IPS DF 4.7 (cell line): ENCODE data around the gene RADIL.
"Not testable (repeated sequence)": the region's sequence is repeated elsewhere in the genome, so short reads cannot be mapped to it uniquely, and the experiment has no call there.

Source experiments
- DNase-seq: peaks from one replicate; pipeline ENCODE4 v3.0.0-alpha.2; 2013; ENCODE audit warnings: low spot score; ENCODE audit errors: extremely low read depth

RADIL gene

DNA sequence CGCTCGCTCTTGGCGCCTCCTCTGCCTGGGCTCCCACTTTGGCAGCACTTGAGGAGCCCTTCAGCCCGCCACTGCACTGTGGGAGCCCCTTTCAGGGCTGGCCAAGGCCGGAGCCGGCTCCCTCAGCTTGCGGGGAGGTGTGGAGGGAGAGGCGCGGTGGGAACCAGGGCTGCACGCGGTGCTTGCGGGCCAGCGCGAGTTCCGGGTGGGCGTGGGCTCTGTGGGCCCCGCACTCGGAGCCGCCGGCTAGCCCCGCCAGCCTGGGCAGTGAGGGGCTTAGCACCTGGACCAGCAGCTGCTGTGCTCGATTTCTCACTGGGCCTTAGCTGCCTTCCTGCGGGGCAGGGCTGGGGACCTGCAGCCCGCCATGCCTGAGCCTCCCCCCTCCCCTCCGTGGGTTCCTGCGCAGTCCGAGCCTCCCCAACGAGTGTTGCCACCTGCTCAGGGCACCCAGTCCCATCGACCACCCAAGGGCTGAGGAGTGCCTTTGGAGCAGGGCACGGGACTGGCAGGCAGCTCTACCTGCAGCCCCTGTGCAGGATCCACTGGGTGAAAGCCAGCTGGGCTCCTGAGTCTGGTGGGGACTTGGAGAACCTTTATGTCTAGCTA is 90.0 kb downstream of the RADIL start:
- not testable (repeated sequence) for DNase-seq

DNA sequence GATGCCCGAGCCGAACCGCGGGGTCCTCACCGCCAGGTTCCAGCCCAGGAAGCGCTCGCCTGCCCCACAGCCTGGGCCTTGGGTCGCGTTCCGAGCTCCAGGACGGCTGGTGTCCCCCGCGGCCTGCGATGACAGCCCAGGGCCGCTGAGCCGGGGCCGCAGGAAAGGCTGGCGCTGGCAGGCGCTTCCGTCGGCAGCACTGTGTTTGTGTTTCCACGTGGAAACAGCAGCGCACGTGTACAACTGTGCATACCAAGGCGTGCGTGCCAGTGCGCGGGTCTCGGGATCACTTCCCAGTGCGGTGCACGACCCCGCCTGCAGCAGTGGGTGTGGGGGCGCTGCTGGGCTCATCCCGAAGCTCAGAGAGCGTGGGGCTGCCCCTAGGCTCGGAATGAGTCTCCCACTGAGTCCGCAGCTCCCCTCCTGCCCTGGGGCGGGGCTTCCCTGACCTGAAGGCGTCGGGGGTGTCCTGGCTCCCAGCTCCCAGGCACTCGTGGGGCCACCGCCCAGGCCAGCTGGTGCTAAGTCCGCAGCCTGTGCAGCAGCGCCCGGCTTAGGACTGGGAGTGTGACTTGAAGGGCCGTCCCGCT is 90.9 kb downstream of the RADIL start:
- no peak for DNase-seq

DNA sequence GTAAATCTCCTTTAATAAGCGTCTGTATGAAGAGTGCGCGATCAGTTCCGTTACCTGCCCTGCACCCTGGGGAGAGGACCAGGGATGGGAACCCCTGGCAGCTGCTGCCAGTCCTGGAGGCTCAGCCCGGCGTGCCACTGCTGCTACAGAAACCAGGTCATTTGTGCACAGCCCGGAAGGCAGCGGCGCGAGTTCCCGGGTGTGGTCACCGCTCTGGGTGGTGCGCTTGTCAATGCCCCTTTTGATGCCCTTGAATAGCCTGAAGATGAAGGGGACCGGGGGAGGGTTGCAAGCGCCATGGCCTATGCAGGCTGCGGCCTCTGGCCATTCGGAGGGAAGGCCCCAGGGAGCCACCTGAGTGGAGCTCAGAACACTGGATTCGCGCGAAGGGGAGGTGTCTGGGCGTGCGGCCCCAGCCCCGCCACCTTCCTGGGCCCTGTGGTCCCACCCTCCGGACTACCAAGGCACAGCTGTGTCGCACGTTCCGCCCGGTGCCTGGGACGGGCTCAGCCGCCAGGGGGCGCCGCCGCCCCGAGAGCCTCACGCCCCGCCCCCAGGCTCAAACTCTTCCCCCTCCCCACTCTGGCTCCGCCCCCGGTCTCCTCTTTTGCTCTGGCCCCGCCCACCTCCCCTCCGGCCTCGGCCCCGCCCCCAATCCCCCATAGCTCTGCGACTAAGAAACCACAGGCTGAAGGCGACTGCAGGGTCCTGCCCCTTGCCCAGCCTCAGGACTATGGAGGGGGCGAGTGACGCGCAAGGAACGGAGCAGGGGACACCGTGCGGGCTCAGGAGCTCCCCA is 91.6 kb downstream of the RADIL start:
- peak; percentile 38 for DNase-seq

DNA sequence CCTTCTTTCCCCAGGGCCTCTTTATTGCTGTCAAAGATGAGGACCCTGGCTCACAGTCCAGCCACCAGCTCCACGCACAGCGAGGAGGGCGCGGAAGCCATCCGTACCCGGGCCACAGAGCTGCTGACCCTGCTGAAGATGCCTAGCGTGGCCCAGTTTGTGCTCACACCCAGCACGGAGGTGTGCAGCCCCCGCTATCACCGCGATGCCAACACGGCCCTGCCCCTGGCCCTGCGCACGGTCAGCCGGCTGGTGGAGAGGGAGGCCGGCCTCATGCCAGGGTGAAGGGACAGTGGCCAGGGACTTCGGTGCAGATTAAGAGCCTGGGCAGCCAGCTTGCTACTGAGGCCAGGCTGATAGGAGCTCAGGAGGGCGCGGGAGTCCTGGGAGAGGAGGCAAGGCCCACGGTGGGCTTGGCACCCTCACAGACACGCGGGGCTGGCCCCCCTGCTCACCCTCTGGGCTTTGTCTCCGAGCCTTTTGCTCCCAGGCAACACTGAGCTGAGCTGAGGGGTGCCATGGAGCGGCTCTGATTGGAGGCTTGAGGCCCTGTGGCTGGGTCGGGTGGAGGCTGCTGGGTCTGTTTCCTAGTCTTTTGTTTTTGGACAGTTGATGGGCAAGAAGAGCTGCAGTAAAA is 92.3 kb downstream of the RADIL start:
- DNase-seq, result no peak

DNA sequence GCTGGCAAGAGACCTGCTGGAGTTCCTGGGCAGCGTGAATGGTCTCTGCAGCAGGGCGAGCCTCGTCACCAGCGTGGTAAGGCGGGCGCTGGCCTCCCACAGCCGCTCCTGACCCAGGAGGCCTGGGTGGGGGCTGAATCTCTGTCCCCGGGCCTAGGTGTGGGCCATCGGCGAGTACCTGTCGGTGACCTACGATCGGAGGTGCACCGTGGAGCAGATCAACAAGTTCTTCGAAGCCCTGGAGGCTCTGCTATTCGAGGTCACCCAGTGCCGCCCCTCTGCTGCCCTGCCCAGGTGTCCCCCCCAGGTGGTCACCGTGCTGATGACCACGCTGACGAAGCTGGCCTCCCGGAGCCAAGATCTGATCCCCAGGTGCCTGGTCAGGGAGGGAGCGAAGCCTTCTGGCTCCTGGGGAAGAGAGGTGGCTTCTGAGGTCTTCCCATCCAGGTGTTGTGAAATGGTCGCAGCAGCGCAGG is 93.0 kb downstream of the RADIL start:
- no peak for DNase-seq

DNA sequence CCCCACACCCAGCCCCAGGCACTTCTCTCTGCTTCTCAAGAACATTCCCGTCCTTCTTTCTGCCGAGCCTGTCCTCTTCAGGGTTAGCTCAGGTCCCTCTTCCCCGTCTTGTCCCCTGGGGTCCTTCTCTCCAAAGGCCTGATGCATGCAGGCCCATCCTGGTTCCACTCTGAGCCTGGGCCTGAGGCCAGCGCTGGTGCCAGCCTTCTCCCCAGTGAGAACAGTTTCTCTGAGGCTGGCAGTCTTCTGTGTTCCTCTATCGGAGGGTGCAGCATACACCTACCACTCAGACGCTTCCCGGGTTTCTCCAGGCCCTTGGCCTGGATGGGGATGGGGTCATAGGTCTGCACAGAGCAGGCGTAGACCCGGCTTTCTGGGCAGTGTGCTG is 93.4 kb downstream of the RADIL start:
- no peak for DNase-seq

DNA sequence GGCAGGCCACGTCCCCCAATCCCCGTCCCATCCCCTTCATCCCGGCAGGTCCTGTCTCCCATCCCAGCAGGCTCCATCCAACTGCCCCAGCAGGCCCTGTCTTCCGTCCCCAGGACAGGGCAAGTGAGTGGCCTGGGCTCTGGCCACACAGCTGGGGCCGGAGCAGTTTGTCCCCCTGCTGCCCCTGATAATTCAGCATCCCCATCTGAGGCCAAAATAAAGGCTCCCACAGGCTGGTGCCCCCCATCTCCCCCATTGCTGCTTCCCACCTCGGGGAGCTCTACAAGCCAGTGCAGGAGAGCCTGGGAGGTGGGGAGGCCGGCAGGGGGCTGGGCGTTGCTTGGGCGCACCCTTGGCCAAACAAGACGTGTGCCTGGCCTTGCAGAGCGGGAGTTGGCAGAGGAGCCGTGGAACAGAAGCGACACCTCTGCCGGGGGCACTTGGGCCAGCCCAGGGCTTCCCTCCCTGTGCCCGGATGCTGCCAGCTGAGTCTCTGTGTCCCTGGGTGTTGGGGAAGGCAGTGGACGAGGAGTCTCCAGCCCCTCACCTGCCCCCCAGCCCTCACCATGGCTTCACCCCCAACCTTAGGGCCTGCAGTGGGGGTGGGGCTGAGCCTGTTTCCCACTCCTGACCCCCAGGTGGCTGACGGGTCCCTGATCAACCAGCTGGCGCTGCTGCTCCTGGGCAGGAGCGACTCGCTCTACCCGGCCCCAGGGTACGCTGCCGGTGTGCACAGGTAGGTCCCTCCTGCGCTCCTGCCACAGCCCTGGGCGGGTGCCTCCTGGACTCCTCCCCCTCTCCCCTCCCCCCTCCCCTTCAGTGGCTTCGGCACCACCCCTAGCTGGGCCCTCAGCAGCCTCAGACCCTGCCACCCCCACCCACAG is 94.1 kb downstream of the RADIL start:
- no peak for DNase-seq

DNA sequence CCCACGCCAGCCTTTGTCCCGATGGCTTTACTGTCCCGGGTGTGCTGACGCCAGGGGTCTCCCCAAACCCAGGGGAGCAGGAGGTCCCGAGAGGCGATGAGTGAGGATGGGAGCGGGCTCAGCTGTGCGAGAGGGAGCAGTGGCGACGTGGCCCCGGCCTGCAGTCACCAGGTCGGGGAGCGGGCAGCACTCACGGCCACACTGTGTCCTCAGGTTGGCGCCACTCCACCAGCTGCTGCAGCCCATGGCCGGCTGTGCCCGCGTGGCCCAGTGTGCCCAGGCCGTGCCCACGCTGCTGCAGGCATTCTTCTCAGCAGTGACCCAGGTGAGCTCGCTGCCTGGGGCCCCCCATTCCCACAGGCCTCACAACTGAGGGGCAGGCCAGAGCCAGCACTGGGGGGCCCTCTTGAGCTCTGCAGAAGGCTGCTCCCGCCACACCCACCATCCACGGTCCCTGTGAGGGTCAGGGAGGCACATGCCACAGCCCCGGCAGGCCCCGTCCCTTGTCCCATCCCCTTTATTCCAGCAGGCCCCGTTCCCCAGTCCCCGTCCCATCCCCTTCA is 94.8 kb downstream of the RADIL start:
- DNase-seq, result no peak

DNA sequence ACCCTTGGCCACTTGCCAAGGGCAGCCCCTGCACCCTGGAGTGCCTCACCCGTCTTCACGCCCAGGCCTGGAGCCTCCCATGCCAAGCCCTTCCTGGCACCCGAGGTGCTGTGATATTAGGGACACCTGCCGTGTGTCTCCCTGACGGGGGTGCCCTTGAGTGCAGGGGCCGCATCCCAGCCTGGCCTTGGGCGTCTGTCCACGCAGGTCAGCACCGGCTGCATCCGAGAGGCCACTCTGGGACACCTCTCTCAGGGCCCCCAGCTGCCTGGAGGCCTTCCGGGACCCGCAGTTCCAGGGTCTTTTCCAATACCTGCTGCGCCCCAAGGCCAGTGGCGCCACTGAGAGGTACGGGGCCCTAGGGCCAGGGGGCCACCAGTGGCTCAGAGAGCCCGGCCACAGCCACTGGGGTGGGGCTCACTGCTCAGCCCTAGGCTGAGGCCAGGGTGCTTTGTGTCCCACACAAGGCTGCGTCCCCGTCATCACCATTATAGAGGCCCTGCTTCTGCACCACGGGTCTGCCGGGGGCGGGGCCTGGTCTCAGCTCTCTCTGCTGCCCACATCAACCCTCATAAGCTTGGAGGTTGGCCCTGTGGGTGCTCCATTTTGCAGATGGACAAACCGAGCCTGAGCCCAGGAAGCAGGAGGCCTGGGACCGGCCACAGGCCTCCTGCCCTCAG is 95.4 kb downstream of the RADIL start:
- DNase-seq, result no peak

DNA sequence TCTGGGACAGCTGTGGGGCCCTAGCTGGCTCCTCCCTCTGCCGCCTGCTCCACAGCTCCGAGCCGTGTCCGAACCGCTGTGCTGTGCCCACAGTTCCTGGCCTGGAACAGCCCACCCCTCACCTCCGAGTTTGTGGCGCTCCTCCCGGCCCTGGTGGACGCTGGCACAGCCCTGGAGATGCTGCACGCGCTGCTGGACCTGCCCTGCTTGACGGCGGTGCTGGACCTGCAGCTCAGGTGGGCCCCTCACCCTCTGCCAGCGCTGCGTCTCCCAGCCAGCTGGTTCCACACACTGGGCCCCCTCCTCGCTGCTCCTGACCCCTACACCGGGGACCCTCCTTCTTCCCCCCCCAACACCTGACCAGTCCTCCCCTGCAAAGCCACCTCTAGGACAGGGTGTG is 96.0 kb downstream of the RADIL start:
- DNase-seq, result no peak

DNA sequence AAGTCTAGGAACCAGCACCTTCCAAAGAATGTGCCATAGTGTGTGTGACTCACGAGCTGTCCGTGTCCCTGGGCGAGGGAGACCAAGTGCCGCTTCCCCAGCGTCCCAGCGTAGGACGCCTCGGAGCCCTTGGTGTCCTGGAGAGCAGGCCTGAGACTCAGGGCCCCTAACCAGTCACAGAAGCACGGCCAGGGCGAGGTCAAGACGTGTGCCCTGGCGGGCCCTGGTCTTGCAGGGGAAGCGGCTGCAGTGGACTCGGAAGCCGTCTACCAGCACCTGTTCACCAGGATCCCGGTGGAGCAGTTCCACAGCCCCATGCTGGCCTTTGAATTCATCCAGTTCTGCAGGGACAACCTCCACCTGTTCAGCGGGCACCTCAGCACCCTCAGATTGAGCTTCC is 97.5 kb downstream of the RADIL start:
- DNase-seq, result no peak

DNA sequence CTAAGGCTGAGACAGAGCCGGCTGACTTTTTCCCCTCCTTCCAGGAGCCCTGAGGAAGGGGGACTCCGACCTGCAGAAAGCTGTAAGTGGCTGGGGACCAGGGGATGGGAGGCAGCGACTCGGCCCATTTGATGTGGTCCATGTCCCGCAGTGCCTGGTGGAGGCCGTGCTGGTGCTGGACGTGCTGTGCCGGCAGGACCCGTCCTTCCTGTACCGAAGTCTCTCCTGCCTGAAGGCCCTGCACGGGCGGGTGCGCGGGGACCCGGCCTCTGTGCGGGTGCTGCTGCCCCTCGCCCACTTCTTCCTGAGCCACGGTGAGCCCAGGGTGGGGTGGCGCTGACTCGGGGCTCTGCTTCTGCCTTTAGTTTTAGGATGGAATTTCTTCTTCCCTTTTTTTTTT is 98.1 kb downstream of the RADIL start:
- DNase-seq, result no peak

DNA sequence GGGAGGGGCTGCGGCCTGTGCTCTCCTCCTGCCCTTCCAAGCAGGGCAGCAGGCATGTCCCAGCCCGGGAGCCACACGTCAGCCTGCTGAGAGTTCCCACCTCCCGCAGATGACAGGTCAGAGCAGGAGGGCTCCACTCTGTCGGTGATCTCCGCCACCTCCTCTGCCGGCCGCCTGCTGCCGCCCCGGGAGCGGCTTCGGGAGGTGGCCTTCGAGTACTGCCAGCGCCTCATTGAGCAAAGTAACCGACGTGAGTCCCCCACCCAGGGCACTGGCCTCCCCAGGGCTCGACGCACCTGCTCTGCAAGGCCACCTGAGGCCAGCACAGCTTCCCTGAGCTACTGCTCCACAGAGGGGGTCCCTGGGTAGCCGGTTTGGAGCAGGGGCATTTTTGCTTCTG is 98.7 kb downstream of the RADIL start:
- DNase-seq, result no peak

DNA sequence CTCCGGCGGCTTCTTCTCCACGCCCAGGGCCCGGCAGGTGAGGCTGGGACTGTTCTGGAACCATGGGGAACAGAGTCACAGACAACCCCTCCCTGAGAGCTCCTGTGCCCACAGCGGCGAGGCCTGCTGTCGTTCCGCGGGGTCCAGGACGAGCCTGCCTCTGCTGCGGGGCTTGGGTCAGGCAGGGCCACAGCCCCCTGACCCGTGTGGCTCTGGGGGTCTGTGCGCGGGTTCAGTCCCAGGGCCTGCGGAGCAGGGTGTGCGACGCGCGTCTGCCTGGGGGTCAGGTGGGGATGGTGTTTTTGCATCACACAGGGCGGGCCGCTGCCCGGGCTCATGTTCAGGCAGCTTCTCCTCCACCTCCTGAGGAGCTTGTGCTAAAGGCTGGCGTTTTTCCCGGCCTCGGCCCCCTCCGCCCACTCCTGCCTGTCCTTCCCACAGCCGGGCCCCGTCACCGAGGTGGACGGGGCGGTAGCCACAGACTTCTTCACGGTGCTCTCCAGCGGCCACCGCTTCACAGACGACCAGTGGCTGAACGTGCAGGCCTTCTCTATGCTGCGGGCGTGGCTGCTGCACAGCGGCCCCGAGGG is 99.7 kb downstream of the RADIL start:
- no peak for DNase-seq

DNA sequence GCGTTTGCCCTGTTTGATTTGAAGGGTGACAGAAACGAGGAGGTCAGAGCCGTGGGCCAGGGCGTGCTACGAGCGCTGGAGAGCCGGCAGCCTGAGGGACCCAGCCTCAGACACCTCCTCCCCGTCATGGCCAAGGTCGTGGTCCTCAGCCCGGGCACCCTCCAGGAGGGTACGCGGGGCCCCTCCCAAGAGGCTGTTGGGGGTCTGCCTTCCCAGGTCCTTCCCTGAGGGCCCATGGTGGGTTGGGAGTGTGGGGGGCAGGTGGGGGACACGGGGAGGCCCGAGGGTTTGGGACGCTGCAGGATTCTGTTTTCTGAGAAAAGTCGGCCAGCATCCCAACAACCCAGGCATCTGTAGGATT is 100.2 kb downstream of the RADIL start:
- DNase-seq, result no peak

DNA sequence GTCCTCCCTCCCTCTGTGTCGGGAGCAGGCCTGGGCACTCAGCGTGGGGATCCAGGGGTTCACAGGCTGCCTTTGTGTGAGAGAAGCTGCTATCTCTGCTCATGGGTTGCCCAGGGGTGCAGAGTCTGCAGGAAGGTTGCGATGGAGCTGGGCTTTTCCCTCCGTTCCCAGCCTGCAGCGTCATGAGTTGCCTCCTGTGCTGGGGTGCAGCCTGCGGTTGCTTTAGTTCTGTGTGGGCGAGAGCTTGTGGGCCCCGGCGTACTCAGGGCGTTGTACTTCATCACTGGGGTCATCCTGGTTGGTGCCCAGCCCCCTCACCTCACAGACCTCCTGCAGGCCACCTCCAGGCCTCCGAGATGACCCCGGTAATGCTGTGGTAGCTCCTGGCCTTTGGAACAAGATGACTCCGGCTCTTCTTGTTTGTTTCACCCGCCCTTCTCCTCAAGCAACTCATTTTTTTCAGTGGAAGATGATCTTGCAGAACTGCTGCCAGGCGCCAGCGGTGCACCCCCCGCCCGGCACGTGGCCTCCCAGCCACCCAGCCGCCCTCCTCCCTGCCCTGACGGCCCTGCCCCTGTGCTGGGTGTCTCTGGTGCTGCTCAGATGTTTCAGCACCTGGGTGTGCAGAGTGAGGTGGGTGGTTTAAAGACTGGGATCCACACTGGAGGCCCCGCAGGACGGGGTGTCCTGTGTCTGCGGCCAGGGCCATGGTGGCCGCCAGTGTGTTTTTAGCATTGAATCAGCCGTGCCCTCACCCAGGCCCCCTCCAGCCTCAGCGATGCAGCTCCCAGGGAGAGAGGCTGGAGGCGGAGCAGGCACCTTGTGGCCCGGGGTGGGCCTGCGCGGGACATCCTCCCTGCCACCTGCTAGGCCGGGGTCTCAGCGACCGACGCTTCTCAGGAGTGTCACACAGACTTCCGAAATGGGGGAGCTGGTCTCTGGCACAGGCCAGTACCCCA is 100.9 kb downstream of the RADIL start:
- DNase-seq, result no peak

DNA sequence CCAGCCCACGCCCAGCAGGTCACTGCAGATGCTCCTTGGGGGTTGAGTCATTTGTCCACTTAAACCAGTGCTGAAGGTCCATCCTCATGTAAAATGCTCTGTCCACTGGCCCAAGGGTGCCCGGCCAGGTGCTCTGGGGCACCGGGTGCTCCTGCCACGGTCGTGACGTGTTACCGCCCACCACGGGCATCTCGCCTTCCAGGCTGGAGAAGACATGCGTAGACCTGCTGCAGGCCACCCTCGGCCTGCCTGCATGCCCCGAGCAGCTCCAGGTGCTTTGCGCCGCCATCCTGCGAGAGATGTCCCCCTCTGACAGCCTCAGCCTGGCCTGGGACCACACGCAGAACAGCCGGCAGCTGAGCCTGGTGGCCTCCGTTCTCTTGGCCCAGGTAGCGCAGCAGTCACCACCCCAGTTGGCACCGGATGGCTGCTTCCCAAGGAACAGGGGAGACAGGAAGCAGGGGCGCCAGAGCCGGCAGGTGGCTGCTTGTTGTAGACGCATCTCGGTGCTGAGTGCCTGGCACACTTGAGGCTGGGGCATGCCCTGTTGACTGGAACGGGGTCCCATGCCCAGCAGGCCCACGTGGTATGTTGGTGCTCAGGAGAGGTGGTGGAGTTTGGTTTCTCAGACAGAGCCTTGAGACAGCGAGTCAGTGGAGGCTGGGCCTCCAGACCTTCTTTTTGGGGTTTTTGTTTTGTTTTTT is 102.0 kb downstream of the RADIL start:
- DNase-seq, result no peak

DNA sequence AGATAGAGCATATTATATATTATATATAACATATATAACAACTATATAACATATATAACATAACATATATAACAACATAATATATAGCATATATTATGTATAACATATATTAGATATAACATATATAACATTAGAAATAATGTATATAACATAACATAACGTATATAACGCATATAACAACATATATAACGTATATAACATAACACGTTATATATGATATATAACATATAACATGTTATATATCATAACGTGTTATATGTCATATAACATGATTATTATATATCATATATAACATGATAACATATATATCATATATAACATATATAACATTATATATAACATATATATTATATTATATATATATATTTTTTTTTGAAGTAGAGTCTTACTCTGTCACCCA is 104.4 kb downstream of the RADIL start:
- no peak for DNase-seq
